Osteoblast (primary cell): ENCODE results near the gene GNS. TPM values are rescaled to one million over a fixed set of nuclear protein-coding genes. Genes with fewer than 3 reads are reported as not detected.

Source experiments
- DNase-seq: peaks from one replicate; pipeline ENCODE4 v3.0.0; 2011; ENCODE audit warnings: low spot score, mixed read lengths; ENCODE audit not compliant: insufficient read length; ENCODE audit errors: missing footprints
- H2AFZ ChIP-seq: 2 replicates; pipeline ENCODE4 v1.6.0; 2011; ENCODE audit warnings: mild to moderate bottlenecking, low read length
- H3K27ac ChIP-seq: 2 replicates; pipeline ENCODE4 v1.5.1; 2011; ENCODE audit warnings: mild to moderate bottlenecking, low read depth, low read length, moderate library complexity
- H3K27me3 ChIP-seq: 2 replicates; pipeline ENCODE4 v1.6.0; 2012; ENCODE audit warnings: mild to moderate bottlenecking, control low read depth, inconsistent platforms, low read length, moderate library complexity; ENCODE audit not compliant: insufficient read depth
- H3K36me3 ChIP-seq: 2 replicates; pipeline ENCODE4 v1.5.1; 2011; ENCODE audit warnings: mild to moderate bottlenecking, low read length, control low read depth, moderate library complexity; ENCODE audit not compliant: insufficient read depth
- H3K4me1 ChIP-seq: 2 replicates; pipeline ENCODE4 v1.5.1; 2011; ENCODE audit warnings: mild to moderate bottlenecking, low read length, control low read depth, moderate library complexity; ENCODE audit not compliant: insufficient read depth
- H3K4me2 ChIP-seq: 2 replicates; pipeline ENCODE4 v1.6.0; 2011; ENCODE audit warnings: mild to moderate bottlenecking, low read length; ENCODE audit not compliant: insufficient read depth
- H3K4me3 ChIP-seq: fragments of 200-600 bp; sonication (generic); 3 replicates; pipeline ENCODE4 v1.5.1; 2012; ENCODE audit warnings: mild to moderate bottlenecking, low read length, inconsistent platforms; ENCODE audit not compliant: insufficient read depth
- H3K79me2 ChIP-seq: 2 replicates; pipeline ENCODE4 v1.6.0; 2012; ENCODE audit warnings: mild to moderate bottlenecking, low read length, control low read depth, inconsistent platforms; ENCODE audit not compliant: insufficient read depth
- H3K9me3 ChIP-seq: 2 replicates; pipeline ENCODE4 v1.5.1; 2011; ENCODE audit warnings: low read depth, low read length, control low read depth
- H4K20me1 ChIP-seq: 2 replicates; pipeline ENCODE4 v1.6.0; 2012; ENCODE audit warnings: mild to moderate bottlenecking, low read length, control low read depth; ENCODE audit not compliant: insufficient read depth
- CTCF ChIP-seq: IDR thresholded peaks from 2 replicates; pipeline ENCODE4 v1.5.1; 2011; ENCODE audit warnings: mild to moderate bottlenecking, low read depth, low read length, moderate library complexity; ENCODE audit errors: extremely low read depth
- total RNA-seq: library from RNA; depleted of rRNA; stranded (reverse); fragments of >200 nt; gene quantifications from 2 replicates; pipeline ENCODE4 v1.2.3, GENCODE V29; 2012

The GNS gene
- total RNA-seq, 1 donor: 277 TPM

GRCh38 chr12:64669270-64669842 is 89.8 kb downstream of the GNS start:
- peaks cover 10% of the 10 kb centered on the region for H3K4me1 ChIP-seq
- H3K4me3 ChIP-seq: no peak overlapping the region
- H3K79me2 ChIP-seq: peaks cover 48% of the 10 kb centered on the region
- no peak for TF ChIP-seq CTCF
- peak overlapping the region; percentile 12 for H3K4me2 ChIP-seq
- DNase-seq: no peak
- no peaks in the 10 kb centered on the region for H3K36me3 ChIP-seq
- peaks cover 4% of the 10 kb centered on the region for H4K20me1 ChIP-seq
- H2AFZ ChIP-seq: no peak overlapping the region
- no peaks in the 10 kb centered on the region for H3K27me3 ChIP-seq
- H3K9me3 ChIP-seq: no peaks in the 10 kb centered on the region
- H3K27ac ChIP-seq: no peak overlapping the region

GRCh38 chr12:64667793-64668192 is 91.4 kb downstream of the GNS start:
- H4K20me1 ChIP-seq: peaks cover 6% of the 10 kb centered on the region
- DNase-seq: no peak
- H3K36me3 ChIP-seq: no peaks in the 10 kb centered on the region
- no peaks in the 10 kb centered on the region for H3K27me3 ChIP-seq
- H3K4me1 ChIP-seq: peaks cover 10% of the 10 kb centered on the region
- H3K79me2 ChIP-seq: peaks cover 39% of the 10 kb centered on the region
- no peak overlapping the region for H2AFZ ChIP-seq
- no peaks in the 10 kb centered on the region for H3K9me3 ChIP-seq
- no peak overlapping the region for H3K27ac ChIP-seq
- no peak overlapping the region for H3K4me2 ChIP-seq
- TF ChIP-seq CTCF: no peak
- H3K4me3 ChIP-seq: no peak overlapping the region

GRCh38 chr12:64666054-64666914 is 92.9 kb downstream of the GNS start:
- Histone ChIP-seq H4K20me1 (peaks cover 7% of the 10 kb centered on the region), H3K36me3 (no peaks in the 10 kb centered on the region), H3K79me2 (peaks cover 42% of the 10 kb centered on the region), H3K27ac (peak overlapping the region; percentile 25), H3K4me2 (peak overlapping the region; percentile 60), H3K4me3 (no peak overlapping the region), H3K9me3 (no peaks in the 10 kb centered on the region), H3K4me1 (peaks cover 9% of the 10 kb centered on the region), H2AFZ (peak overlapping the region; percentile 61), H3K27me3 (no peaks in the 10 kb centered on the region)
- no peak for DNase-seq
- TF ChIP-seq CTCF: no peak

GRCh38 chr12:64665514-64665913 is 93.7 kb downstream of the GNS start:
- Histone ChIP-seq H2AFZ (peak overlapping the region; percentile 61), H3K4me3 (no peak overlapping the region), H3K27me3 (no peaks in the 10 kb centered on the region), H4K20me1 (peaks cover 7% of the 10 kb centered on the region), H3K27ac (peak overlapping the region; percentile 36), H3K36me3 (no peaks in the 10 kb centered on the region), H3K9me3 (no peaks in the 10 kb centered on the region), H3K79me2 (peaks cover 37% of the 10 kb centered on the region), H3K4me1 (peaks cover 7% of the 10 kb centered on the region), H3K4me2 (peak overlapping the region; percentile 60)
- DNase-seq: no peak
- TF ChIP-seq CTCF: no peak
